ENCODE data around the gene MUC5B. TPM values are rescaled to one million over a fixed set of nuclear protein-coding genes. Genes with fewer than 3 reads are reported as not detected.
A peak's percentile ranks its signal among the peaks of the same experiment; 100 is the strongest.

The MUC5B gene
- total RNA-seq, 1 donor from 2014 or later, result not detected

GRCh38 chr11:1202776-1203504 is 19.9 kb upstream of the MUC5B start:
- H2AFZ ChIP-seq (ENCODE audit: low read depth, low read length), result no peak overlapping the region
- no peak for FAIRE-seq

DNA sequence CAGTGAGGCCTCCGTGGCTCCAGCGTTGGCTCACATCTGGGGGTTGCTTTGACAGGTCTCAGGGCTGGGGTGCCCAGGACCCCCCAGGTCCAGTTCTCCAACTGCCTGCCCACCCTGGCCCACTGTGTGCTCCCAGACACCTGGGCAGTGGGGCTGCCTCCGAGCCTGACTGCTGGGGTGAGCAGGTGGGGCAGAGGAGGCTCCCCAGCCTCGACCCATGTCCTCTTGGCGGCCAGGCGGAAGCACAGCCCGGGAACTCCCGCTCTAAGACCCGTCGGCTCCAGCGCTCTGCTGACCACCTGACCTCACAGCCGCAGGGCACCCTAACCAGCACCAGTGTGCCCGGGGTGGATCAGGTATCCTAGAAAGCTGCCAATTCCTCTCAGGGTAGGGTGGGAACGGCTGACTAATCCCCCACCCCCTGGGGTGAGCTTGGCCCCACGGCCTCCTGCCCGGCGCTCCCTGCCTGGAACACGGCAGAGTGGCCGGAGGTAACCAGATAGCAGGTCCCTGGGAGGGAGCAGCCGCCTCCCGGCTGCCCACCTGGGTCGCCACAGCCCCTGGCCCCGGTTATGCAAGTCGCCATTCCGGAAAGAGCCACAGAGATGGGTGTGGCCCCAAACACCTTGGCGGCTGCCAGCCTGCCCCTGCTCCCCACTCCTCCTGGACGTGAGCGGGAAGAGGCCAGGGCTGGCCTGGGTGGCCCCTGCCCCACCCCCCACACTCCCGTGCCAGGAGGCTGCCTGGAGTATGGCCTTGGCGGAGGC is 19.2 kb upstream of the MUC5B start:
- Histone ChIP-seq H3K79me2 (ENCODE audit: insufficient read depth, low read length) (no peaks in the 10 kb centered on the region), H3K27ac (ENCODE audit: low read depth, low read length) (no peak overlapping the region), H3K9ac (ENCODE audit: low read length) (no peak overlapping the region), H3K4me3 (ENCODE audit: insufficient read depth, low read depth, low read length) (no peak overlapping the region), H3K27me3 (ENCODE audit: insufficient read depth, low read length) (no peaks in the 10 kb centered on the region), H3K4me2 (ENCODE audit: low read length) (no peak overlapping the region), H2AFZ (ENCODE audit: low read depth, low read length) (no peak overlapping the region), H4K20me1 (ENCODE audit: insufficient read depth, low read length) (no peaks in the 10 kb centered on the region), H3K36me3 (ENCODE audit: insufficient read depth, low read length) (no peaks in the 10 kb centered on the region), H3K4me1 (ENCODE audit: insufficient read depth, low read length) (no peaks in the 10 kb centered on the region), H3K9me3 (ENCODE audit: insufficient read depth, low read depth, low read length) (no peaks in the 10 kb centered on the region)
- Mint-ChIP-seq H3K4me3 (ENCODE audit: unreplicated experiment) (no peak overlapping the region), H3K27ac (ENCODE audit: unreplicated experiment) (no peak overlapping the region), H3K9me3 (ENCODE audit: unreplicated experiment) (no peaks in the 10 kb centered on the region), H3K27me3 (ENCODE audit: low read depth, unreplicated experiment) (peaks cover 9% of the 10 kb centered on the region), H3K4me1 (ENCODE audit: low read depth, unreplicated experiment) (no peaks in the 10 kb centered on the region), H3K36me3 (ENCODE audit: low read depth, unreplicated experiment) (no peaks in the 10 kb centered on the region)
- no peak for DNase-seq (ENCODE audit: low read depth)
- no peak for FAIRE-seq
- TF ChIP-seq EZH2 (IDR thresholded peaks at IDR 0.05; ENCODE audit: insufficient read depth, low read length), result no peak
- no peak for TF ChIP-seq CTCF (IDR thresholded peaks at IDR 0.05; ENCODE audit: insufficient read depth, low read depth, low read length)

More at GRCh38 chr11:1202776-1203504, 19.9 kb upstream of the MUC5B start:
- no peaks in the 10 kb centered on the region for H3K4me1 Mint-ChIP-seq (ENCODE audit: low read depth, unreplicated experiment)
- Histone ChIP-seq H3K36me3 (ENCODE audit: insufficient read depth, low read length) (no peaks in the 10 kb centered on the region), H3K9me3 (ENCODE audit: insufficient read depth, low read depth, low read length) (no peaks in the 10 kb centered on the region), H3K27ac (ENCODE audit: low read depth, low read length) (no peak overlapping the region), H3K4me1 (ENCODE audit: insufficient read depth, low read length) (no peaks in the 10 kb centered on the region), H3K4me3 (ENCODE audit: insufficient read depth, low read depth, low read length) (no peak overlapping the region), H3K9ac (ENCODE audit: low read length) (no peak overlapping the region), H3K27me3 (ENCODE audit: insufficient read depth, low read length) (no peaks in the 10 kb centered on the region), H4K20me1 (ENCODE audit: insufficient read depth, low read length) (no peaks in the 10 kb centered on the region), H3K4me2 (ENCODE audit: low read length) (no peak overlapping the region), H3K79me2 (ENCODE audit: insufficient read depth, low read length) (no peaks in the 10 kb centered on the region)
- no peak overlapping the region for H3K27ac Mint-ChIP-seq (ENCODE audit: unreplicated experiment)
- no peak overlapping the region for H3K4me3 Mint-ChIP-seq (ENCODE audit: unreplicated experiment)
- DNase-seq (ENCODE audit: low read depth), result no peak
- no peaks in the 10 kb centered on the region for H3K36me3 Mint-ChIP-seq (ENCODE audit: low read depth, unreplicated experiment)
- TF ChIP-seq EZH2 (IDR thresholded peaks at IDR 0.05; ENCODE audit: insufficient read depth, low read length) (no peak), CTCF (IDR thresholded peaks at IDR 0.05; ENCODE audit: insufficient read depth, low read depth, low read length) (peak; percentile 52)
- no peaks in the 10 kb centered on the region for H3K9me3 Mint-ChIP-seq (ENCODE audit: unreplicated experiment)
- peaks cover 9% of the 10 kb centered on the region for H3K27me3 Mint-ChIP-seq (ENCODE audit: low read depth, unreplicated experiment)

Data from astrocyte (in vitro differentiated cells and primary cell).